IMR-90 (cell line): ENCODE measurements around the gene CABYR. TPM values are rescaled to one million over a fixed set of nuclear protein-coding genes. Genes with fewer than 3 reads are reported as not detected.

Experiments
- ATAC-seq: fragments of 200-7000 bp; cut with Tn5 transposase; 2 replicates; pipeline ENCODE4 v1.9.1; 2020; ENCODE audit warnings: low read depth, mild to moderate bottlenecking, moderate library complexity
- BruUV-seq: library from RNA; stranded (reverse); fragments of 400-500 nt; replicated peaks from 2 replicates; lab custom pipeline; 2021; lab: Mats Ljungman, UMichigan
- CTCF ChIA-PET: fragments of 300-600 bp; formaldehyde crosslinking; extraction: SDS; loops from one replicate; lab custom pipeline; 2021; ENCODE audit warnings: antibody characterized with exemption; lab: Yijun Ruan, JAX
- POLR2A ChIA-PET: fragments of 300-600 bp; sonication (Branson Sonifier 250); formaldehyde crosslinking; loops from one replicate; lab custom pipeline; 2022; ENCODE audit warnings: antibody characterized with exemption; ENCODE audit not compliant: unreplicated experiment; lab: Charles Lee
- DNase-seq: peaks from one replicate; pipeline ENCODE4 v3.0.0; 2013
- H2AFZ ChIP-seq: replicated peaks from 2 replicates; pipeline ENCODE3; 2013; ENCODE audit warnings: low read length, mild to moderate bottlenecking; ENCODE audit not compliant: poor library complexity
- H2AK5ac ChIP-seq: 2 replicates; pipeline ENCODE4 v1.6.1; 2013; ENCODE audit warnings: low read depth, low read length, inconsistent platforms
- H2AK9ac ChIP-seq: replicated peaks from 2 replicates; pipeline ENCODE3; 2013; ENCODE audit warnings: mild to moderate bottlenecking, low read depth, low read length, moderate library complexity; ENCODE audit not compliant: poor library complexity
- H2BK120ac ChIP-seq: 2 replicates; pipeline ENCODE4 v1.6.1; 2013; ENCODE audit warnings: low read depth, low read length, inconsistent platforms
- H2BK15ac ChIP-seq: 3 replicates; pipeline ENCODE4 v1.6.1; 2013; ENCODE audit warnings: low read depth, low read length, inconsistent platforms
- H2BK20ac ChIP-seq: 2 replicates; pipeline ENCODE4 v1.6.1; 2013; ENCODE audit warnings: low read depth, mild to moderate bottlenecking, inconsistent platforms, low read length, moderate library complexity
- H2BK5ac ChIP-seq: 2 replicates; pipeline ENCODE4 v1.6.1; 2013; ENCODE audit warnings: mild to moderate bottlenecking, low read depth, low read length, inconsistent platforms; ENCODE audit not compliant: poor library complexity, severe bottlenecking
- H3K14ac ChIP-seq: replicated peaks from 2 replicates; pipeline ENCODE4 v1.6.1; 2013; ENCODE audit warnings: low read depth, low read length, inconsistent platforms
- H3K18ac ChIP-seq: 2 replicates; pipeline ENCODE4 v1.6.1; 2013; ENCODE audit warnings: low read depth, low read length, control low read depth
- H3K23ac ChIP-seq: 2 replicates; pipeline ENCODE4 v1.6.1; 2013; ENCODE audit warnings: low read depth, low read length, inconsistent platforms
- H3K27ac ChIP-seq: 2 replicates; pipeline ENCODE4 v1.5.1; 2013; ENCODE audit warnings: mild to moderate bottlenecking, control low read depth, low read length; ENCODE audit not compliant: insufficient read depth
- H3K27me3 ChIP-seq: 2 replicates; pipeline ENCODE4 v1.6.1; 2013; ENCODE audit warnings: low read length; ENCODE audit not compliant: control insufficient read depth, insufficient read depth
- H3K36me3 ChIP-seq: 2 replicates; pipeline ENCODE4 v1.6.1; 2013; ENCODE audit warnings: low read length, mixed read lengths; ENCODE audit not compliant: control insufficient read depth, insufficient read depth
- H3K4ac ChIP-seq: 2 replicates; pipeline ENCODE4 v1.6.1; 2013; ENCODE audit warnings: low read depth, low read length, inconsistent platforms
- H3K4me1 ChIP-seq: 2 replicates; pipeline ENCODE4 v1.6.1; 2013; ENCODE audit warnings: low read length, mixed read lengths; ENCODE audit not compliant: control insufficient read depth, insufficient read depth
- H3K4me2 ChIP-seq: 2 replicates; pipeline ENCODE4 v1.6.1; 2013; ENCODE audit warnings: low read depth, mild to moderate bottlenecking, control low read depth, low read length, moderate library complexity
- H3K4me3 ChIP-seq: 2 replicates; pipeline ENCODE4 v1.5.1; 2013; ENCODE audit warnings: low read depth, mild to moderate bottlenecking, control low read depth, low read length, moderate library complexity; ENCODE audit not compliant: insufficient read depth
- H3K56ac ChIP-seq: 2 replicates; pipeline ENCODE4 v1.6.1; 2013; ENCODE audit warnings: low read length, inconsistent platforms; ENCODE audit not compliant: insufficient read depth; ENCODE audit errors: extremely low read depth
- H3K79me1 ChIP-seq, 2 experiments: 2 replicates each; pipeline ENCODE4 v1.6.1; 2013; ENCODE audit warnings: low read length in 2 of 2, inconsistent platforms in 1 of 2, low read depth in 1 of 2
- H3K9ac ChIP-seq: 2 replicates; pipeline ENCODE4 v1.6.1; 2013; ENCODE audit warnings: low read depth, low read length, control low read depth
- H3K9me1 ChIP-seq: 2 replicates; pipeline ENCODE4 v1.6.1; 2013; ENCODE audit warnings: low read length, inconsistent platforms; ENCODE audit not compliant: insufficient read depth
- H3K9me3 ChIP-seq: 2 replicates; pipeline ENCODE4 v1.6.1; 2013; ENCODE audit warnings: low read length; ENCODE audit not compliant: control insufficient read depth, insufficient read depth
- H4K20me1 ChIP-seq: 2 replicates; pipeline ENCODE4 v1.6.1; 2013; ENCODE audit warnings: low read length, inconsistent platforms; ENCODE audit not compliant: insufficient read depth
- H4K5ac ChIP-seq: 2 replicates; pipeline ENCODE4 v1.6.1; 2013; ENCODE audit warnings: mild to moderate bottlenecking, low read depth, low read length, control low read depth
- H4K8ac ChIP-seq, 2 experiments: 2 replicates each; pipeline ENCODE4 v1.6.1; 2013; ENCODE audit warnings: low read depth in 2 of 2, low read length in 2 of 2, control low read depth in 1 of 2, inconsistent platforms in 1 of 2
- H4K91ac ChIP-seq: 2 replicates; pipeline ENCODE4 v1.6.1; 2013; ENCODE audit warnings: low read depth, low read length, inconsistent platforms; ENCODE audit not compliant: insufficient read depth
- CEBPB ChIP-seq: IDR thresholded peaks from 2 replicates; pipeline ENCODE4 v1.6.1; 2012; ENCODE audit warnings: low read depth, low read length, improper control_type of control experiment
- ELK1 ChIP-seq: fragments of 150-350 bp; IDR thresholded peaks from 2 replicates; pipeline ENCODE4 v1.6.1; 2016; ENCODE audit warnings: low read depth, mild to moderate bottlenecking, low read length, moderate library complexity, borderline replicate concordance
- RFX5 ChIP-seq: IDR thresholded peaks from 2 replicates; pipeline ENCODE4 v1.8.0; 2012; ENCODE audit warnings: low read depth, mild to moderate bottlenecking, low read length, moderate library complexity
- SMC3 ChIP-seq: fragments of 150-350 bp; IDR thresholded peaks from 2 replicates; pipeline ENCODE4 v1.6.1; 2016; ENCODE audit warnings: low read depth, mild to moderate bottlenecking, antibody characterized with exemption, low read length, moderate library complexity
- WGBS, 2 experiments: methylation state at CpG; one replicate each; pipeline versions ENCODE4 v1.1.5 to v1.1.7; 2013; ENCODE audit warnings: missing lambda C conversion rate in 2 of 2; ENCODE audit not compliant: insufficient read length in 1 of 2; ENCODE audit errors: extremely low coverage in 2 of 2; 5-methylcytosine and 5-hydroxymethylcytosine counted together
- dilution Hi-C: fragments of 300-500 bp; cut with HindIII; formaldehyde crosslinking; loops from one replicate; pipeline ENCODE4 v1.14.3; 2018; ENCODE audit warnings: low sequenced_read_pairs; ENCODE audit not compliant: unreplicated experiment
- in situ Hi-C: fragments of 300-500 bp; cut with MboI; formaldehyde crosslinking; loops from 3 replicates; pipeline ENCODE4 v1.14.3; 2019; ENCODE audit warnings: low sequenced_read_pairs, inconsistent platforms, mixed read lengths
- intact Hi-C: fragments of 100-400 bp; cut with micrococcal nuclease; formaldehyde crosslinking; loops from 2 replicates; pipeline ENCODE4 v1.10.0; 2022
- polyA plus RNA-seq, 3 experiments: library from polyadenylated mRNA; depleted of rRNA; stranded (reverse); fragments of >200 nt; gene quantifications; 2 replicates each; pipeline ENCODE4 v1.2.3, GENCODE V29; 2012; ENCODE audit warnings: low replicate concordance in 1 of 3
- total RNA-seq: library from RNA; depleted of rRNA; stranded (reverse); fragments of >200 nt; gene quantifications from 2 replicates; pipeline ENCODE4 v1.2.3, GENCODE V29; 2012
- TF ChIP-seq, protein P1 (sequence below): conservative IDR thresholded peaks from 2 replicates; pipeline ENCODE4 v1.5.1; 2012; ENCODE audit warnings: mild to moderate bottlenecking, low read depth, low read length, improper control_type of control experiment

CABYR gene
- total and polyA plus RNA-seq, 2 of the 4 experiments (the other 2 are of a cell fraction), result 4.1 to 6.2 TPM

GRCh38 chr18:24208270-24209035, 69.6 kb downstream of the CABYR start:
- Histone ChIP-seq H3K14ac (no peak overlapping the region), H2BK120ac (no peak overlapping the region), H3K36me3 (no peaks in the 10 kb centered on the region), H4K5ac (no peak overlapping the region), H3K79me1 (peaks cover 0 to 22% of the 10 kb centered on the region in 2 experiments; a peak in 2 of 4 replicates), H3K4ac (no peak overlapping the region), H3K9me3 (no peaks in the 10 kb centered on the region), H3K56ac (no peak overlapping the region), H2AK5ac (no peak overlapping the region), H2BK15ac (no peak overlapping the region), H4K20me1 (no peaks in the 10 kb centered on the region), H3K9ac (no peak overlapping the region), H2AFZ (no peak overlapping the region), H2BK20ac (no peak overlapping the region), H3K23ac (no peak overlapping the region), H3K4me3 (no peak overlapping the region), H3K4me1 (peaks cover 1% of the 10 kb centered on the region; the same call in 1 of the 2 replicates), H3K18ac (peak overlapping the region; percentile 23; the same call in 1 of the 2 replicates), H3K27ac (no peak overlapping the region), H3K9me1 (peaks cover 2% of the 10 kb centered on the region; the same call in 1 of the 2 replicates), H4K91ac (no peak overlapping the region), H2AK9ac (no peak overlapping the region), H3K4me2 (0 out of 2 replicates have a peak overlapping the region, but pooled peaks have one; percentile 22), H3K27me3 (no peaks in the 10 kb centered on the region), H2BK5ac (peak overlapping the region; percentile 3), H4K8ac (no peak overlapping the region)
- dilution Hi-C loops (no loop called here), in situ Hi-C loops (no loop called here), intact Hi-C loops (no loop called here)
- TF ChIP-seq RFX5, result no peak
- TF ChIP-seq CEBPB, result peak; percentile 55
- TF ChIP-seq, protein P1, sequence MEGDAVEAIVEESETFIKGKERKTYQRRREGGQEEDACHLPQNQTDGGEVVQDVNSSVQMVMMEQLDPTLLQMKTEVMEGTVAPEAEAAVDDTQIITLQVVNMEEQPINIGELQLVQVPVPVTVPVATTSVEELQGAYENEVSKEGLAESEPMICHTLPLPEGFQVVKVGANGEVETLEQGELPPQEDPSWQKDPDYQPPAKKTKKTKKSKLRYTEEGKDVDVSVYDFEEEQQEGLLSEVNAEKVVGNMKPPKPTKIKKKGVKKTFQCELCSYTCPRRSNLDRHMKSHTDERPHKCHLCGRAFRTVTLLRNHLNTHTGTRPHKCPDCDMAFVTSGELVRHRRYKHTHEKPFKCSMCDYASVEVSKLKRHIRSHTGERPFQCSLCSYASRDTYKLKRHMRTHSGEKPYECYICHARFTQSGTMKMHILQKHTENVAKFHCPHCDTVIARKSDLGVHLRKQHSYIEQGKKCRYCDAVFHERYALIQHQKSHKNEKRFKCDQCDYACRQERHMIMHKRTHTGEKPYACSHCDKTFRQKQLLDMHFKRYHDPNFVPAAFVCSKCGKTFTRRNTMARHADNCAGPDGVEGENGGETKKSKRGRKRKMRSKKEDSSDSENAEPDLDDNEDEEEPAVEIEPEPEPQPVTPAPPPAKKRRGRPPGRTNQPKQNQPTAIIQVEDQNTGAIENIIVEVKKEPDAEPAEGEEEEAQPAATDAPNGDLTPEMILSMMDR, result no peak
- no peak for TF ChIP-seq ELK1
- TF ChIP-seq SMC3, result no peak
- no peak for DNase-seq
- ATAC-seq, result 0 out of 2 replicates have a peak, but pooled peaks have one; percentile 22
- POLR2A ChIA-PET, result no interaction called here
- WGBS, 2 experiments, result no CpG with 5 or more reads among the region's 2 CpGs
- CTCF ChIA-PET, result no interaction called here
- BruUV-seq, result no TSS peak
